HEK293 (cell line): Measurements from ENCODE around the gene GMCL1.

ENCODE experiments used
- CTCF ChIA-PET: fragments of 350-600 bp; formaldehyde crosslinking; extraction: SDS; loops from one replicate; lab custom pipeline; 2021; ENCODE audit warnings: antibody characterized with exemption; lab: Yijun Ruan, JAX
- POLR2A ChIA-PET: fragments of 300-600 bp; formaldehyde crosslinking; extraction: SDS; loops from one replicate; lab custom pipeline; 2020; ENCODE audit warnings: antibody characterized with exemption, inconsistent platforms; lab: Yijun Ruan, JAX
- H3K27ac ChIP-seq: fragments of 200-500 bp; sonication (Bioruptor generic); 2 replicates; pipeline ENCODE4 v1.5.1; 2014; ENCODE audit warnings: low read depth, low read length, control low read depth, inconsistent platforms; ENCODE audit errors: extremely low read depth
- H3K36me3 ChIP-seq, 2 experiments: fragments of 200-500 bp in 1 of 2; sonication (Bioruptor generic) in 1 of 2; 1 replicate in 1 of 2; 2 replicates in 1 of 2; pipeline ENCODE4 v1.5.1; 2014 to 2017; ENCODE audit warnings: inconsistent platforms in 2 of 2, low read length in 2 of 2; ENCODE audit not compliant: control insufficient read depth in 2 of 2, insufficient read depth in 1 of 2
- H3K4me1 ChIP-seq: fragments of 200-500 bp; sonication (Bioruptor generic); 2 replicates; pipeline ENCODE4 v1.5.1; 2014; ENCODE audit warnings: mild to moderate bottlenecking, low read length, inconsistent platforms; ENCODE audit not compliant: control insufficient read depth, insufficient read depth
- H3K4me3 ChIP-seq: 2 replicates; pipeline ENCODE4 v1.5.1; 2011; ENCODE audit warnings: low read depth, mild to moderate bottlenecking, control low read depth, low read length, moderate library complexity
- H3K9me3 ChIP-seq: fragments of 200-500 bp; sonication (Bioruptor generic); 2 replicates; pipeline ENCODE4 v1.5.1; 2014; ENCODE audit warnings: low read depth, low read length, inconsistent platforms; ENCODE audit not compliant: control insufficient read depth, insufficient read depth
- EGR2 ChIP-seq: fragments of 450-650 bp; formaldehyde crosslinking; IDR thresholded peaks from 2 replicates; pipeline ENCODE4 v1.5.1; 2016; ENCODE audit warnings: low read depth, missing biosample characterization, missing genetic modification characterization
- HOXA7 ChIP-seq: sonication (generic); formaldehyde crosslinking; IDR thresholded peaks from 2 replicates; pipeline ENCODE4 v1.8.1; 2022; ENCODE audit warnings: missing genetic modification reagents, borderline replicate concordance
- MZF1 ChIP-seq: fragments of 450-650 bp; formaldehyde crosslinking; IDR thresholded peaks from 2 replicates; pipeline ENCODE4 v1.5.1; 2017; ENCODE audit warnings: missing biosample characterization, missing genetic modification characterization, borderline replicate concordance
- REPIN1 ChIP-seq: fragments of 450-650 bp; formaldehyde crosslinking; IDR thresholded peaks from 2 replicates; pipeline ENCODE4 v1.5.1; 2017; ENCODE audit warnings: missing biosample characterization, missing genetic modification characterization, low read depth
- SALL2 ChIP-seq: fragments of 450-650 bp; formaldehyde crosslinking; IDR thresholded peaks from 2 replicates; pipeline ENCODE4 v1.5.0; 2017; ENCODE audit warnings: missing biosample characterization, mild to moderate bottlenecking, missing genetic modification characterization, borderline replicate concordance
- SCRT2 ChIP-seq: fragments of 450-650 bp; formaldehyde crosslinking; IDR thresholded peaks from 2 replicates; pipeline ENCODE4 v1.5.1; 2016; ENCODE audit warnings: missing biosample characterization, missing genetic modification characterization
- WT1 ChIP-seq: fragments of 450-650 bp; formaldehyde crosslinking; IDR thresholded peaks from 2 replicates; pipeline ENCODE4 v1.5.1; 2016; ENCODE audit warnings: missing biosample characterization, missing genetic modification characterization
- YY1 ChIP-seq: fragments of 450-650 bp; formaldehyde crosslinking; IDR thresholded peaks from 2 replicates; pipeline ENCODE4 v1.5.1; 2018; ENCODE audit warnings: missing biosample characterization, missing genetic modification characterization
- ZBTB17 ChIP-seq: fragments of 450-650 bp; formaldehyde crosslinking; IDR thresholded peaks from 2 replicates; pipeline ENCODE4 v1.5.1; 2016; ENCODE audit warnings: missing biosample characterization, missing genetic modification characterization
- ZBTB20 ChIP-seq: fragments of 450-650 bp; formaldehyde crosslinking; IDR thresholded peaks from 2 replicates; pipeline ENCODE4 v1.5.1; 2016; ENCODE audit warnings: missing biosample characterization, missing genetic modification characterization
- ZBTB21 ChIP-seq: fragments of 450-650 bp; formaldehyde crosslinking; IDR thresholded peaks from 2 replicates; pipeline ENCODE4 v1.5.1; 2017; ENCODE audit warnings: missing biosample characterization, missing genetic modification characterization
- ZBTB8A ChIP-seq: fragments of 450-650 bp; formaldehyde crosslinking; IDR thresholded peaks from 2 replicates; pipeline ENCODE4 v1.5.1; 2016; ENCODE audit warnings: missing biosample characterization, missing genetic modification characterization
- ZEB2 ChIP-seq: fragments of 450-650 bp; formaldehyde crosslinking; IDR thresholded peaks from 2 replicates; pipeline ENCODE4 v1.5.1; 2016; ENCODE audit warnings: missing biosample characterization, missing genetic modification characterization
- ZFHX2 ChIP-seq: fragments of 450-650 bp; formaldehyde crosslinking; conservative IDR thresholded peaks from 2 replicates; pipeline ENCODE4 v1.5.1; 2016; ENCODE audit warnings: missing biosample characterization, missing genetic modification characterization
- ZFP41 ChIP-seq: fragments of 450-650 bp; formaldehyde crosslinking; IDR thresholded peaks from 2 replicates; pipeline ENCODE4 v1.5.1; 2016; ENCODE audit warnings: missing biosample characterization, missing genetic modification characterization, borderline replicate concordance
- ZNF112 ChIP-seq: fragments of 450-650 bp; formaldehyde crosslinking; IDR thresholded peaks from 2 replicates; pipeline ENCODE4 v1.5.0; 2017; ENCODE audit warnings: missing biosample characterization, missing genetic modification characterization
- ZNF132 ChIP-seq: fragments of 450-650 bp; formaldehyde crosslinking; IDR thresholded peaks from 2 replicates; pipeline ENCODE4 v1.5.1; 2017; ENCODE audit warnings: missing biosample characterization, missing genetic modification characterization, borderline replicate concordance
- ZNF155 ChIP-seq: fragments of 450-650 bp; formaldehyde crosslinking; IDR thresholded peaks from 2 replicates; pipeline ENCODE4 v1.5.1; 2016; ENCODE audit warnings: missing biosample characterization, missing genetic modification characterization
- ZNF221 ChIP-seq: fragments of 450-650 bp; formaldehyde crosslinking; IDR thresholded peaks from 2 replicates; pipeline ENCODE4 v1.5.1; 2017; ENCODE audit warnings: missing biosample characterization, missing genetic modification characterization, borderline replicate concordance
- ZNF23 ChIP-seq: fragments of 450-650 bp; formaldehyde crosslinking; IDR thresholded peaks from 2 replicates; pipeline ENCODE4 v1.5.1; 2016; ENCODE audit warnings: missing biosample characterization, missing genetic modification characterization, borderline replicate concordance
- ZNF521 ChIP-seq: fragments of 450-650 bp; formaldehyde crosslinking; IDR thresholded peaks from 2 replicates; pipeline ENCODE4 v1.5.1; 2017; ENCODE audit warnings: missing biosample characterization, mild to moderate bottlenecking, missing genetic modification characterization
- ZNF610 ChIP-seq: fragments of 450-650 bp; formaldehyde crosslinking; IDR thresholded peaks from 2 replicates; pipeline ENCODE4 v1.5.1; 2016; ENCODE audit warnings: missing biosample characterization, missing genetic modification characterization, borderline replicate concordance
- ZNF660 ChIP-seq: fragments of 450-650 bp; IDR thresholded peaks from 2 replicates; pipeline ENCODE4 v1.5.1; 2018; ENCODE audit warnings: missing biosample characterization, mild to moderate bottlenecking, missing genetic modification characterization
- ZNF670 ChIP-seq: fragments of 450-650 bp; formaldehyde crosslinking; IDR thresholded peaks from 2 replicates; pipeline ENCODE4 v1.5.1; 2016; ENCODE audit warnings: missing biosample characterization, missing genetic modification characterization, low read depth
- ZNF830 ChIP-seq: fragments of 450-650 bp; IDR thresholded peaks from 2 replicates; pipeline ENCODE4 v1.5.0; 2018; ENCODE audit warnings: missing biosample characterization, missing genetic modification characterization, low read depth, mild to moderate bottlenecking, moderate library complexity
- TF ChIP-seq, protein P1 (sequence below): fragments of 450-650 bp; formaldehyde crosslinking; optimal IDR thresholded peaks from 2 replicates; pipeline ENCODE3; 2016; ENCODE audit warnings: missing biosample characterization, mild to moderate bottlenecking, missing genetic modification characterization
- TF ChIP-seq, protein P2 (sequence below): fragments of 450-650 bp; formaldehyde crosslinking; IDR thresholded peaks from 2 replicates; pipeline ENCODE4 v1.5.1; 2017; ENCODE audit warnings: missing biosample characterization, missing genetic modification characterization
- TF ChIP-seq, protein P3 (sequence below): fragments of 450-650 bp; formaldehyde crosslinking; IDR thresholded peaks from 2 replicates; pipeline ENCODE4 v1.5.1; 2017; ENCODE audit warnings: missing biosample characterization, missing genetic modification characterization
- TF ChIP-seq, protein P4 (sequence below): fragments of 450-650 bp; formaldehyde crosslinking; IDR thresholded peaks from 2 replicates; pipeline ENCODE4 v1.5.1; 2016; ENCODE audit warnings: missing biosample characterization, missing genetic modification characterization, borderline replicate concordance

GMCL1 gene

DNA sequence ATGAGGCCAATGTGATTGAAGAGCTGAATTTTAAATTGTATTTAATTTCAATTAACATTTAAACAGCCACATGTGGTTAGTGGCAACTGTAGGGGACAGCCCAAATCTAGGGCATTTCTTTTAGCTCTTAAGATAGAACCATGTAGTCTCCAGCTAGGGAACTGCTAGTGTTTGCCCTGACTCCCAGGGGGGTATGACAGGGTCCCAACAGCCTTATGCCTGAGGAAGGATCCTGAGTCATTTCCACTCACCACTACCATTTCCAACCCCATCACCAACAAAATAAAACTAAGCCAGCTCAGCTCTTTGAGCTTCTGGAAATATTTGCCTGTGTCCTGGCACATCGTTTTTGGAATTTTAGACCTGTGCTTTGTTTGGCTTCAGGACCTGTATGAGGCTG lies 13.7 kb upstream of the GMCL1 start:
- TF ChIP-seq ZNF521 (tag by site-specific recombination), result no peak
- TF ChIP-seq, protein P1, sequence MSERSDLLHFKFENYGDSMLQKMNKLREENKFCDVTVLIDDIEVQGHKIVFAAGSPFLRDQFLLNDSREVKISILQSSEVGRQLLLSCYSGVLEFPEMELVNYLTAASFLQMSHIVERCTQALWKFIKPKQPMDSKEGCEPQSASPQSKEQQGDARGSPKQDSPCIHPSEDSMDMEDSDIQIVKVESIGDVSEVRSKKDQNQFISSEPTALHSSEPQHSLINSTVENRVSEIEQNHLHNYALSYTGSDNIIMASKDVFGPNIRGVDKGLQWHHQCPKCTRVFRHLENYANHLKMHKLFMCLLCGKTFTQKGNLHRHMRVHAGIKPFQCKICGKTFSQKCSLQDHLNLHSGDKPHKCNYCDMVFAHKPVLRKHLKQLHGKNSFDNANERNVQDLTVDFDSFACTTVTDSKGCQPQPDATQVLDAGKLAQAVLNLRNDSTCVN (tag by site-specific recombination), result no peak
- no peak for TF ChIP-seq SALL2
- no peak for TF ChIP-seq ZNF610 (tag by site-specific recombination)
- TF ChIP-seq ZFP41, result no peak
- TF ChIP-seq EGR2 (tag by site-specific recombination), result no peak
- TF ChIP-seq REPIN1, result no peak
- no peak for TF ChIP-seq MZF1 (tag by site-specific recombination)
- no peak for TF ChIP-seq ZNF830 (tag by site-specific recombination)
- no peak for TF ChIP-seq ZNF155
- TF ChIP-seq ZNF221 (tag by site-specific recombination), result no peak
- TF ChIP-seq, protein P2, sequence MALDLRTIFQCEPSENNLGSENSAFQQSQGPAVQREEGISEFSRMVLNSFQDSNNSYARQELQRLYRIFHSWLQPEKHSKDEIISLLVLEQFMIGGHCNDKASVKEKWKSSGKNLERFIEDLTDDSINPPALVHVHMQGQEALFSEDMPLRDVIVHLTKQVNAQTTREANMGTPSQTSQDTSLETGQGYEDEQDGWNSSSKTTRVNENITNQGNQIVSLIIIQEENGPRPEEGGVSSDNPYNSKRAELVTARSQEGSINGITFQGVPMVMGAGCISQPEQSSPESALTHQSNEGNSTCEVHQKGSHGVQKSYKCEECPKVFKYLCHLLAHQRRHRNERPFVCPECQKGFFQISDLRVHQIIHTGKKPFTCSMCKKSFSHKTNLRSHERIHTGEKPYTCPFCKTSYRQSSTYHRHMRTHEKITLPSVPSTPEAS (tag by site-specific recombination), result no peak
- no peak for TF ChIP-seq HOXA7 (CRISPR knock-in tag)
- TF ChIP-seq ZNF112, result no peak
- Histone ChIP-seq H3K9me3 (no peaks in the 10 kb centered on the region), H3K4me1 (peaks cover 11% of the 10 kb centered on the region), H3K4me3 (no peak overlapping the region), H3K36me3 (peaks cover 0 to 10% of the 10 kb centered on the region in 2 experiments; a peak in 1 of 3 replicates), H3K27ac (no peak overlapping the region)
- ChIA-PET CTCF (interaction anchor here (0.6 to 10.7 kb wide), 16 partner anchors 8 to 250 kb away, joined by 3 to 215 read pairs (median 4); partner anchors contain the start of gene ANXA4), POLR2A (no interaction called here)

DNA sequence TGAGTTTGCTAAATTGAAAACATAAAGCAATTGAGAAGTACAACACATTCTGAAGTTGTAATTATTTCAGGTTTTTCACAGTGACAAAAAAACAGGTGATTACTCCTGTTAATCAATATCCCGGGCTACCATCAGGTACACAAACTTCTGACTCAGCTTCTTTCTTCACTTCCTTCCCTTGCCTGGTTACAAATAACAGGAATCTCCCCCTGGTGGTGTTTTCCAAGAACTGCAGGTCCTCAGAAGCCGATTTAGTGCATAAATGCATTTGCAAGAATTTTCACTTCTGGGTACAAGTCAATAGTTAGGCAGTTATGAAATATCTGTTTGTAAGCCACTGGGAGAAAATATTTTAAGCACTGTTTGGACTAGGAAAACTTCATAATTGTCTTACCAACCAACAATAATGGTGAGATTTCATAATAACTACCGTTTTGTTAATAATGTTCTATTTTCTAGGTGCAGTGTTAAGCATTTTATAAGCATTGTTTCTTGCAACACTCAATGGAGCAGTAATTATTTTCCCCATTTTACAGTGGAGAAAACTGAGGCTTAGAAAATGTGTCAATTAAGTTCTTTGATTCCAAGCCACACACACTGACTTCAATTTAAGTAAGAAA lies 12.4 kb upstream of the GMCL1 start:
- Histone ChIP-seq H3K4me1 (peaks cover 7% of the 10 kb centered on the region), H3K36me3 (peaks cover 5 to 21% of the 10 kb centered on the region in 2 experiments; a peak in 2 of 3 replicates), H3K9me3 (no peaks in the 10 kb centered on the region), H3K4me3 (no peak overlapping the region), H3K27ac (no peak overlapping the region)
- ChIA-PET POLR2A (interaction anchor here (0.6 to 1.3 kb wide), 4 partner anchors 18 to 92 kb away, joined by 3 to 4 read pairs (median 4); partner anchors contain the start of gene ANXA4), CTCF (interaction anchor here (0.5 to 10.7 kb wide), 27 partner anchors 9 to 1355 kb away, joined by 3 to 215 read pairs (median 4); partner anchors contain the start of gene ANXA4)
- TF ChIP-seq ZBTB20 (tag by site-specific recombination) (no peak), ZBTB21 (tag by site-specific recombination) (no peak), ZBTB17 (0 out of 2 replicates have a peak, but pooled peaks have one; percentile 29), SCRT2 (no peak; the same call in 1 of the 2 replicates), ZNF610 (tag by site-specific recombination) (no peak), WT1 (tag by site-specific recombination) (no peak), ZNF132 (no peak), ZFHX2 (tag by site-specific recombination) (no peak), YY1 (no peak), ZBTB8A (tag by site-specific recombination) (peak; percentile 43), ZEB2 (tag by site-specific recombination) (0 out of 2 replicates have a peak, but pooled peaks have one; percentile 26), ZNF23 (tag by site-specific recombination) (no peak), ZNF670 (no peak), ZNF660 (tag by site-specific recombination) (peak; percentile 75; the same call in 1 of the 2 replicates)
- TF ChIP-seq, protein P3, sequence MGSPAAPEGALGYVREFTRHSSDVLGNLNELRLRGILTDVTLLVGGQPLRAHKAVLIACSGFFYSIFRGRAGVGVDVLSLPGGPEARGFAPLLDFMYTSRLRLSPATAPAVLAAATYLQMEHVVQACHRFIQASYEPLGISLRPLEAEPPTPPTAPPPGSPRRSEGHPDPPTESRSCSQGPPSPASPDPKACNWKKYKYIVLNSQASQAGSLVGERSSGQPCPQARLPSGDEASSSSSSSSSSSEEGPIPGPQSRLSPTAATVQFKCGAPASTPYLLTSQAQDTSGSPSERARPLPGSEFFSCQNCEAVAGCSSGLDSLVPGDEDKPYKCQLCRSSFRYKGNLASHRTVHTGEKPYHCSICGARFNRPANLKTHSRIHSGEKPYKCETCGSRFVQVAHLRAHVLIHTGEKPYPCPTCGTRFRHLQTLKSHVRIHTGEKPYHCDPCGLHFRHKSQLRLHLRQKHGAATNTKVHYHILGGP (tag by site-specific recombination), result no peak
- TF ChIP-seq, protein P4, sequence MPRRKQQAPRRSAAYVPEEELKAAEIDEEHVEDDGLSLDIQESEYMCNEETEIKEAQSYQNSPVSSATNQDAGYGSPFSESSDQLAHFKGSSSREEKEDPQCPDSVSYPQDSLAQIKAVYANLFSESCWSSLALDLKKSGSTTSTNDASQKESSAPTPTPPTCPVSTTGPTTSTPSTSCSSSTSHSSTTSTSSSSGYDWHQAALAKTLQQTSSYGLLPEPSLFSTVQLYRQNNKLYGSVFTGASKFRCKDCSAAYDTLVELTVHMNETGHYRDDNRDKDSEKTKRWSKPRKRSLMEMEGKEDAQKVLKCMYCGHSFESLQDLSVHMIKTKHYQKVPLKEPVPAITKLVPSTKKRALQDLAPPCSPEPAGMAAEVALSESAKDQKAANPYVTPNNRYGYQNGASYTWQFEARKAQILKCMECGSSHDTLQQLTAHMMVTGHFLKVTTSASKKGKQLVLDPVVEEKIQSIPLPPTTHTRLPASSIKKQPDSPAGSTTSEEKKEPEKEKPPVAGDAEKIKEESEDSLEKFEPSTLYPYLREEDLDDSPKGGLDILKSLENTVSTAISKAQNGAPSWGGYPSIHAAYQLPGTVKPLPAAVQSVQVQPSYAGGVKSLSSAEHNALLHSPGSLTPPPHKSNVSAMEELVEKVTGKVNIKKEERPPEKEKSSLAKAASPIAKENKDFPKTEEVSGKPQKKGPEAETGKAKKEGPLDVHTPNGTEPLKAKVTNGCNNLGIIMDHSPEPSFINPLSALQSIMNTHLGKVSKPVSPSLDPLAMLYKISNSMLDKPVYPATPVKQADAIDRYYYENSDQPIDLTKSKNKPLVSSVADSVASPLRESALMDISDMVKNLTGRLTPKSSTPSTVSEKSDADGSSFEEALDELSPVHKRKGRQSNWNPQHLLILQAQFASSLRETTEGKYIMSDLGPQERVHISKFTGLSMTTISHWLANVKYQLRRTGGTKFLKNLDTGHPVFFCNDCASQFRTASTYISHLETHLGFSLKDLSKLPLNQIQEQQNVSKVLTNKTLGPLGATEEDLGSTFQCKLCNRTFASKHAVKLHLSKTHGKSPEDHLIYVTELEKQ (tag by site-specific recombination), result no peak
